ENCODE measurements around the gene ARAP1. TPM values are rescaled to one million over a fixed set of nuclear protein-coding genes. Genes with fewer than 3 reads are reported as not detected.

ARAP1 gene
- total and polyA plus RNA-seq, 5 experiments from 2014 or later = 14.7 to 166 (median 40.0) TPM

- H3K4me3 Mint-ChIP-seq = no peak overlapping the region
- POLR2A ChIA-PET = no interaction called here
These were observed 115.0 kb downstream of the ARAP1 start for GRCh38 chr11:72637198-72637597.

DNA sequence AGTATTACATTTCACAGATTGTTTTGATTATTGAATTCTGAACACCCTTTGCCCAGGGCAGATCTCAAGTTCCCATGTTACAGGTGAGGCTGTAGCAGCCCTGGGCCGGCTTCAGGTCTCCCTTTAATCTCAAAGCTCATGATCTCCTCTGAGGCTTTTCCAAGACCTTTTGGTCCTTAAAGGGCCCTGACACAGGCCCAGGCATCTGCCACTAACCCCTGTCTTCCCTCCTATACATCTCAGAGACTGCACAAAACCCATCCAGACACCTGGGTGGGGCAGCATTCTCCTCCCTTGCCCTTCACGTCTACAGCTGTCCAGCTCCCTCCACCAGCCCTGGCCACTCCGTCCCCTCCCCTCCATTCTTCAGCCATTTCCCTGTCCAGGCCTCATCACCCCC lies 115.8 kb downstream of the ARAP1 start:
- no peak for ATAC-seq
- Mint-ChIP-seq H3K4me1 (peaks cover 0 to 5% (median 0%) of the 10 kb centered on the region in 4 donors), H3K9me3 (no peaks in the 10 kb centered on the region), H3K27me3 (peaks cover 7 to 22% (median 14%) of the 10 kb centered on the region in 5 donors), H3K36me3 (peaks cover 0 to 1% (median 0%) of the 10 kb centered on the region in 3 donors), H3K4me3 (no peak overlapping the region), H3K27ac (no peak overlapping the region)
- POLR2A ChIA-PET = no interaction called here
- DNase-seq = no peak

More at GRCh38 chr11:72637198-72637597, 115.0 kb downstream of the ARAP1 start:
- Mint-ChIP-seq H3K9me3 (no peaks in the 10 kb centered on the region), H3K4me1 (peaks cover 0 to 5% (median 0%) of the 10 kb centered on the region in 4 donors), H3K27ac (no peak overlapping the region), H3K27me3 (peaks cover 7 to 22% (median 14%) of the 10 kb centered on the region in 5 donors), H3K36me3 (peaks cover 0 to 1% (median 0%) of the 10 kb centered on the region in 3 donors)
- DNase-seq = no peak
- ATAC-seq = no peak

DNA sequence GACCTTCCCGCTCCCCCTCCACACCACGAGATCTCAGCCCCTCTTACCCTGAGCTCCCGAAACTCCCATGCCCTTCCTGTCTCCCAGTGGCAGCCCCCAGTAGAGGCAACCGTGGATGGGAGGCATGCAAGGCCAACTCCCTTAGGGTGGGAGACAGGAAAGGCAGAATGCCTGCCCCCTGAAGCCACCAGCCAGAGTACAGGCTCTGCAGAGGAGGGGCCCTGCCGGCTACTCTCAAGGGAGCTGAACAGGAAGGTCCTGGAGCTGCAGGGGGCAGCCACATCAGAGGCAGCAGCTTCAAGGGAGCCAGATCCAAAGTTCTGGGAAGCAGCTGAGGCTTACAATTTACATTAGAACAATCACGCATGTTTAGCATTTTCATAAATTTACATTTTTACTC lies 116.3 kb downstream of the ARAP1 start:
- no peak for ATAC-seq
- Mint-ChIP-seq H3K27ac (no peak overlapping the region), H3K4me3 (no peak overlapping the region), H3K36me3 (peaks cover 0 to 1% (median 0%) of the 10 kb centered on the region in 3 donors), H3K4me1 (peaks cover 0 to 5% (median 0%) of the 10 kb centered on the region in 4 donors), H3K27me3 (peaks cover 7 to 22% (median 14%) of the 10 kb centered on the region in 5 donors), H3K9me3 (no peaks in the 10 kb centered on the region)
- no peak for DNase-seq
- POLR2A ChIA-PET = no interaction called here

DNA sequence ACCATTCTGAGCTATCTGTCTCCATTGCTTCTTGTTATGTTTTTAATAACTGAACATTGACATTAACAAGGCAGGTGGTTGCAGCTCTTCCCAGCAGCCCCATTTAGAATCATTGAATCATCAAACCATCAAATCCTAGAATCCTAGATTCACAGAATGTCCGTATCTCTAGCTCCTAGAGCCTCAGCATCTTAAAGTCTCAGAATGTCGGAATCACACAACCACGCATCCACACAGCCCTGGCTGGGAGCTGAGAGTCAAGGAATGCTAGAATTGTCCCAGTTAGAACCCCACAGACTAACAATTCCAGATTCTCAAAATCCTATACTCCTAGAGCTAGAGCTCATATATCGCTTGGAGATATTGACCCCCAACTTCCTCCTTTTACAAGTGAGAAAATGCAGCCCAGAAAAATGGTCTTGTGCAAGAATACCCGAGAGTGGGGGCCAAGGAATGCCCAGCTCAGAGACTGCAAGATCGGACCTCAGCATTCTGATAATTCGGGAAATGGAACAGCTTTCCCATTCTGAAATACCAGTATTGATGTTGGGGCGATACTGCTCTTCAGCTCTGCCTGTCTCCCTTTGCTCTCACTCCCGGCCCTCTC lies 116.8 kb downstream of the ARAP1 start:
- H3K27me3 Mint-ChIP-seq = peaks cover 7 to 22% (median 15%) of the 10 kb centered on the region in 5 donors
- no peak overlapping the region for H3K4me3 Mint-ChIP-seq
- POLR2A ChIA-PET = no interaction called here
- no peaks in the 10 kb centered on the region for H3K9me3 Mint-ChIP-seq
- peaks cover 0 to 1% (median 0%) of the 10 kb centered on the region in 3 donors for H3K36me3 Mint-ChIP-seq
- no peak for ATAC-seq
- DNase-seq = no peak
- peaks cover 0 to 5% (median 0%) of the 10 kb centered on the region in 4 donors for H3K4me1 Mint-ChIP-seq
- no peak overlapping the region for H3K27ac Mint-ChIP-seq

Small RNA genes within 50 kb of the gene (microRNA-seq; reads per million reads assigned to microRNA genes)
- gene MIR4692 (ENCODE audit: borderline microRNAs expressed) = not detected

Other genes with a start within 250 kb of the ARAP1 start
- gene PDE2A, start 78.0 kb downstream of the ARAP1 start, total RNA-seq = 1 to 10 TPM; 1.2 to 1.9 TPM
- under 1 TPM in 2 of 3 donors, not detected in 1; 0.22 to 0.24 TPM for gene PDE2A, start 78.0 kb downstream of the ARAP1 start, polyA plus RNA-seq
- gene STARD10, start 41.6 kb upstream of the ARAP1 start, total RNA-seq = 10 to 100 TPM; 11.8 to 15.6 TPM
- 10 to 100 TPM; 13.5 to 16.3 (median 14.9) TPM for gene STARD10, start 41.6 kb upstream of the ARAP1 start, polyA plus RNA-seq
- gene ATG16L2, start 62.0 kb upstream of the ARAP1 start, total RNA-seq = 100 to 1,000 TPM; 156 to 157 TPM
- gene ATG16L2, start 62.0 kb upstream of the ARAP1 start, polyA plus RNA-seq = 10 to 100 TPM in 2 of 3 donors, 1 to 10 TPM in 1; 9.9 to 12.1 (median 11.6) TPM

Data from naive thymus-derived CD8-positive, alpha-beta T cell (primary cell).